GM12878 (cell line): ENCODE results near the gene CELF2. TPM values are rescaled to one million over a fixed set of nuclear protein-coding genes. Genes with fewer than 3 reads are reported as not detected.

Source experiments
- ATAC-seq: fragments of 200-7000 bp; cut with Tn5 transposase; 3 replicates; pipeline ENCODE4 v1.9.1; 2020; ENCODE audit warnings: mild to moderate bottlenecking, moderate library complexity
- BruUV-seq: library from RNA; stranded (reverse); fragments of 400-500 nt; replicated peaks from 2 replicates; lab custom pipeline; 2021; lab: Mats Ljungman, UMichigan
- CTCF ChIA-PET: fragments of 300-600 bp; sonication (Branson Sonifier 250); formaldehyde crosslinking; extraction: SDS; loops from one replicate; lab custom pipeline; 2021; ENCODE audit warnings: inconsistent platforms; lab: Yijun Ruan, JAX
- POLR2A ChIA-PET: fragments of 350-600 bp; formaldehyde crosslinking; extraction: SDS; loops from one replicate; lab custom pipeline; 2021; ENCODE audit warnings: inconsistent platforms; lab: Charles Lee
- RAD21 ChIA-PET: fragments of 300-600 bp; sonication (Branson Sonifier 250); formaldehyde crosslinking; loops from one replicate; lab custom pipeline; 2023; ENCODE audit warnings: antibody characterized with exemption; ENCODE audit not compliant: unreplicated experiment; lab: Charles Lee
- SMC1A ChIA-PET: fragments of 300-600 bp; sonication (Branson Sonifier 250); formaldehyde crosslinking; loops from one replicate; lab custom pipeline; 2023; ENCODE audit not compliant: unreplicated experiment, uncharacterized antibody; lab: Charles Lee
- DNase-seq: peaks from one replicate; pipeline ENCODE4 v3.0.0-alpha.2; 2011; ENCODE audit warnings: low read depth, low spot score
- FAIRE-seq: peaks from 3 replicates; lab custom pipeline; 2011; peaks lifted over from hg19 to GRCh38; lab: Jason Lieb, UNC
- H2AFZ ChIP-seq: 2 replicates; pipeline ENCODE4 v1.6.0; 2011; ENCODE audit warnings: low read depth, low read length, control low read depth; ENCODE audit not compliant: control insufficient read depth
- H3K27ac ChIP-seq: 2 replicates; pipeline ENCODE4 v1.5.1; 2011; ENCODE audit warnings: control low read depth; ENCODE audit not compliant: control insufficient read depth, insufficient read depth
- H3K27me3 ChIP-seq, 2 experiments: replicated peaks in 1 of 2; 2 replicates each; pipeline versions ENCODE4 v1.6.0 to v1.6.1; 2011; ENCODE audit warnings: low read length in 1 of 2; ENCODE audit not compliant: control insufficient read depth in 2 of 2, insufficient read depth in 2 of 2
- H3K36me3 ChIP-seq, 2 experiments: 2 replicates each; pipeline ENCODE4 v1.5.1; 2011; ENCODE audit warnings: low read length in 1 of 2; ENCODE audit not compliant: control insufficient read depth in 2 of 2, insufficient read depth in 2 of 2
- H3K4me1 ChIP-seq: 2 replicates; pipeline ENCODE4 v1.6.1; 2011; ENCODE audit warnings: mild to moderate bottlenecking, low read length, moderate library complexity, mixed read lengths; ENCODE audit not compliant: control insufficient read depth, insufficient read depth
- H3K4me2 ChIP-seq: 2 replicates; pipeline ENCODE4 v1.6.0; 2011; ENCODE audit warnings: control low read depth; ENCODE audit not compliant: control insufficient read depth, insufficient read depth
- H3K4me3 ChIP-seq: fragments of 200-600 bp; sonication (generic); 2 replicates; pipeline ENCODE4 v1.5.1; 2016
- H3K79me2 ChIP-seq: 2 replicates; pipeline ENCODE4 v1.6.0; 2011; ENCODE audit warnings: low read length; ENCODE audit not compliant: control insufficient read depth, insufficient read depth
- H3K9ac ChIP-seq: 2 replicates; pipeline ENCODE4 v1.8.0; 2011; ENCODE audit warnings: low read length, control low read depth, mixed read lengths; ENCODE audit not compliant: control insufficient read depth, insufficient read depth
- H3K9me3 ChIP-seq: replicated peaks from 3 replicates; pipeline ENCODE4 v1.5.1; 2011; ENCODE audit warnings: mild to moderate bottlenecking, low read length; ENCODE audit not compliant: control insufficient read depth, insufficient read depth
- H4K20me1 ChIP-seq: 2 replicates; pipeline ENCODE4 v1.6.0; 2011; ENCODE audit not compliant: control insufficient read depth, insufficient read depth
- BCL11A ChIP-seq: IDR thresholded peaks from 2 replicates; pipeline ENCODE4 v1.6.1; 2011; ENCODE audit warnings: low read depth, low read length
- ETV6 ChIP-seq, 2 experiments: fragments of 450-650 bp in 1 of 2; IDR thresholded peaks in 1 of 2; conservative IDR thresholded peaks in 1 of 2; 2 replicates each; pipeline ENCODE4 v1.6.1; 2014; ENCODE audit warnings: antibody characterized with exemption in 1 of 2, borderline replicate concordance in 1 of 2, low read depth in 1 of 2, mild to moderate bottlenecking in 1 of 2, moderate library complexity in 1 of 2
- EZH2 ChIP-seq: IDR thresholded peaks from 2 replicates; pipeline ENCODE4 v1.6.1; 2012; ENCODE audit warnings: low read depth, mild to moderate bottlenecking, control low read depth, inconsistent platforms, low read length, borderline replicate concordance; ENCODE audit not compliant: control insufficient read depth
- FOXM1 ChIP-seq: IDR thresholded peaks from 2 replicates; pipeline ENCODE4 v1.6.1; 2012; ENCODE audit warnings: low read depth, mild to moderate bottlenecking, inconsistent platforms, low read length, moderate library complexity
- LARP7 ChIP-seq: fragments of 450-650 bp; IDR thresholded peaks from 2 replicates; pipeline ENCODE4 v1.6.1; 2017; ENCODE audit warnings: mild to moderate bottlenecking
- NR2C1 ChIP-seq: fragments of 450-650 bp; IDR thresholded peaks from 2 replicates; pipeline ENCODE4 v1.6.1; 2017; ENCODE audit warnings: antibody characterized with exemption, mild to moderate bottlenecking, moderate library complexity
- NR2C2 ChIP-seq: IDR thresholded peaks from 2 replicates; pipeline ENCODE4 v1.6.1; 2011; ENCODE audit warnings: borderline replicate concordance, low read depth; ENCODE audit not compliant: control insufficient read depth, insufficient read length
- STAT3 ChIP-seq: IDR thresholded peaks from 2 replicates; pipeline ENCODE4 v1.6.1; 2011; ENCODE audit warnings: low read depth, low read length, improper control_type of control experiment
- WRNIP1 ChIP-seq: IDR thresholded peaks from 2 replicates; pipeline ENCODE4 v1.6.1; 2011; ENCODE audit warnings: low read depth, low read length, improper control_type of control experiment, borderline replicate concordance
- WGBS: methylation state at CpG from one replicate; pipeline ENCODE4 v1.1.6; 2016; ENCODE audit warnings: low lambda C conversion rate; ENCODE audit not compliant: insufficient replicate concordance, insufficient coverage; ENCODE audit errors: missing lambda C conversion rate; 5-methylcytosine and 5-hydroxymethylcytosine counted together
- in situ Hi-C: fragments of 300-500 bp; cut with MboI; formaldehyde crosslinking; loops from 9 replicates; pipeline ENCODE4 v1.14.3; 2018; ENCODE audit warnings: mixed read lengths
- intact Hi-C: fragments of 100-400 bp; cut with micrococcal nuclease; formaldehyde crosslinking; loops from one replicate; pipeline ENCODE4 v1.14.2; 2022; ENCODE audit not compliant: unreplicated experiment
- polyA plus RNA-seq, 11 experiments: library from polyadenylated mRNA; depleted of rRNA in 4 of 11; unstranded in 6 of 11; stranded (reverse) in 5 of 11; fragments of >200 nt; fragmentation: Nextera tagmentation in 4 of 11; fragmentation: Illumina TruSeq in 1 of 11; extraction: Ambion mirVana in 4 of 11; extraction: Trizol in 1 of 11; gene quantifications; 1 replicate in 1 of 11; 2 replicates in 10 of 11; pipeline versions ENCODE4 v1.2.1 to v1.2.3, GENCODE V29; 2011 to 2016; ENCODE audit warnings: inconsistent platforms in 2 of 11, missing spikeins in 2 of 11, low read depth in 1 of 11
- total RNA-seq, 4 experiments: library from RNA; depleted of rRNA in 3 of 4; stranded (reverse); fragments of >200 nt in 3 of 4; fragmentation: Illumina TruSeq in 1 of 4; extraction: Trizol in 1 of 4; gene quantifications; 2 replicates each; pipeline versions ENCODE4 v1.2.1 to v1.2.3, GENCODE V29; 2013 to 2021
- TF ChIP-seq, protein P1 (sequence below): fragments of 450-650 bp; IDR thresholded peaks from 2 replicates; pipeline ENCODE4 v1.6.1; 2017; ENCODE audit warnings: borderline replicate concordance

Gene CELF2
- total and polyA plus RNA-seq, 10 of the 15 experiments (the other 5 are each of a cell fraction or from before 2014, with no cell fraction given) = 20.8 to 129 (median 86.3) TPM

DNA sequence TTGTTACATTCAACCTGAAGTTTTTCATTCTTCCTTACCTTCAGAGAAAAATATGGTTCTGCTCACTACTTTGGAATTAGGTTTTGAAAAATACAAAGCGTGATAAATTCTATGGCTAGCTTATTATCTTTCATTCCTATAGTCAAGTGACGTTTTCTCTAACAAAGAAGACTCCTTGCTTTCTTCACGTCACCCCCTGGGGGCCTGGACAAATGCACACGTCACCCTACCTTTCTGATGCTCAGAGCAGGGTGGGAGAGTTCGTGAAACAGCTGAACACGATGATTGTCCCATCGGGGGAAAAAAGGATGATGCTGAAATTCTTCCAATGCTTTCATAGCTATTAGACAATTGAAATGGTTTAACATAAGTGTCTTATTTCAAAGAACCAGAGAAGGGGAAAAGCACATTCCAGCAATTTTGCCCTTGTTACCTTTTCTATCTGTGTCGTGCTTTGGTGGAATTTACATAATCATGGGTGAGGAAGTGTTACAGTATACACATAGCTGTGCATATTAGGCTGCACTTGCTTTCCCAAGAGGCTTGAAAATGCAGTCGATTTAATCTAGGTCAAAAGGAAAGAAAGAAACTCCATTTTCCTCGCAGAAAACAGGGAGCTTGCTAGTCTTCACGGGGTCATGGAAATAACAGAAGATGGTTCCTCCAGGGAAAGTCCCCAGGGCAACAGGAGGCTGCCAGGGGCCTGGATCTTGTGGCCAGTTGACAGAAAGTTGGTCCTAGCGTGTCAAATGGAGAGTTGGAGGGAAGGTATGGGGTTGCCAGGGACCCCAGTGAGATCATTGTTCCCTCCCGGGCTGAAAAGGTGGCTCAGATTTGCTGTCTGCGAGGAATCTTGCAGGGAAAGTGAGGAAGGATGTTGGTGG is 189.2 kb downstream of the CELF2 start (continued):
- TF ChIP-seq WRNIP1 (no peak), NR2C1 (no peak)

DNA sequence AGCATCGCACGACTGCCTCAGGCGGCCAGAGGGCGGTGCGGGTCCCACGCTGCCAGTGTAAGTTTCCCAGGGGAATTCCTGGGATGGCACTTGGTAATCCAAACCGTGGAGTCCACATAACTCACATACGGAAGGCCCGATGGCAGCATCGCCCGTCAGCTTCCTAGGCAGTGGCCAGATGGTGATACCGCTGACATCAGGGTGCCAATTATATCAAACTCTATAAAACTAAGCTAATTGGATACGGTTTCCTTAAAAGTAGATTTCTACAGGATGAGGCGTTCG is 189.8 kb downstream of the CELF2 start:
- Histone ChIP-seq H3K27ac (peak overlapping the region; percentile 92), H3K4me3 (no peak overlapping the region), H3K27me3 (no peaks in the 10 kb centered on the region), H4K20me1 (peaks cover 4% of the 10 kb centered on the region), H3K9me3 (no peaks in the 10 kb centered on the region), H3K4me2 (peak overlapping the region; percentile 11; the same call in 1 of the 2 replicates), H3K36me3 (peaks cover 17 to 46% of the 10 kb centered on the region in 2 experiments), H3K4me1 (peaks cover 64% of the 10 kb centered on the region), H3K9ac (no peak overlapping the region), H2AFZ (no peak overlapping the region), H3K79me2 (peaks cover 100% of the 10 kb centered on the region)
- no peak for FAIRE-seq
- 93% methylated on average over 15 of the region's 15 CpGs for WGBS
- in situ Hi-C loops (no loop called here), intact Hi-C loops (no loop called here)
- SMC1A ChIA-PET = interaction anchor here (1.1 to 2.3 kb wide), 6 partner anchors 7 to 41 kb away, joined by 3 to 13 read pairs (median 6); no protein-coding TSS in a partner anchor
- POLR2A ChIA-PET = interaction anchor here (0.6 to 1.5 kb wide), 5 partner anchors 9 to 39 kb away, joined by 3 to 4 read pairs (median 3); no protein-coding TSS in a partner anchor
- BruUV-seq = no TSS peak
- RAD21 ChIA-PET = interaction anchor here (1.4 to 1.8 kb wide), 3 partner anchors 19 to 62 kb away, joined by 3 to 6 read pairs (median 5); no protein-coding TSS in a partner anchor
- TF ChIP-seq NR2C2 = no peak
- no peak for TF ChIP-seq LARP7
- TF ChIP-seq BCL11A = no peak
- TF ChIP-seq FOXM1 = no peak
- TF ChIP-seq, protein P1, sequence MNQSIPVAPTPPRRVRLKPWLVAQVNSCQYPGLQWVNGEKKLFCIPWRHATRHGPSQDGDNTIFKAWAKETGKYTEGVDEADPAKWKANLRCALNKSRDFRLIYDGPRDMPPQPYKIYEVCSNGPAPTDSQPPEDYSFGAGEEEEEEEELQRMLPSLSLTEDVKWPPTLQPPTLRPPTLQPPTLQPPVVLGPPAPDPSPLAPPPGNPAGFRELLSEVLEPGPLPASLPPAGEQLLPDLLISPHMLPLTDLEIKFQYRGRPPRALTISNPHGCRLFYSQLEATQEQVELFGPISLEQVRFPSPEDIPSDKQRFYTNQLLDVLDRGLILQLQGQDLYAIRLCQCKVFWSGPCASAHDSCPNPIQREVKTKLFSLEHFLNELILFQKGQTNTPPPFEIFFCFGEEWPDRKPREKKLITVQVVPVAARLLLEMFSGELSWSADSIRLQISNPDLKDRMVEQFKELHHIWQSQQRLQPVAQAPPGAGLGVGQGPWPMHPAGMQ = no peak
- no peak for TF ChIP-seq STAT3
- no peak for TF ChIP-seq EZH2
- no peak for TF ChIP-seq ETV6 (conservative IDR thresholded peaks at IDR 0.05 in 1 of 2, IDR thresholded peaks at IDR 0.05 in 1 of 2; ENCODE audit: borderline replicate concordance in 1 of 2, low read depth in 1 of 2)
- no peak for ATAC-seq
- no peak for DNase-seq
- CTCF ChIA-PET = interaction anchor here (1.2 to 1.7 kb wide), 3 partner anchors 19 to 44 kb away, joined by 3 to 6 read pairs (median 5); no protein-coding TSS in a partner anchor
